NCI-H82 treated with DMSO at 0.1 percent for 48 hours (cell line): Measurements from ENCODE around the gene IFI30.
"Not testable (repeated sequence)": the region's sequence is repeated elsewhere in the genome, so short reads cannot be mapped to it uniquely, and the experiment has no call there.

Experiments used
- DNase-seq: peaks from one replicate; lab custom pipeline; 2025; ENCODE audit not compliant: unreplicated experiment; lab: John Stamatoyannopoulos, UW

Gene IFI30

DNA sequence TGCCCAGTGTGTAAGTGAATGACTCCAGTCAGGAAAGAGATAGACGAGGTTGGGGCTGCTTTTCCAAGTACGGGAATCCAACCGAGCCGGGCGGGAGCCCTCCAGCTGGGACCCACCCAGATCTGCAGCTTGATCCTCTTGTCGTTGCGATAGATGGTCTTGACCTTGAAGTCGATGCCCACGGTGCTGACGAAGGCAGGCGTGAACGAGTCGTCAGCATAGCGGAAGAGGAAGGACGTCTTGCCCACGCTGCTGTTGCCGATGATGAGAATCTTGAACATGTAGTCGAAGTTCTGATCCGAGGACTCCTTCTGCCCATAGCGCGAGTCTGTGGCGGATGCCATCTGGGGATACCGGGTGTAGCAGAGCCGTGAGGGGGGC is 28.8 kb downstream of the IFI30 start:
- no peak for DNase-seq

DNA sequence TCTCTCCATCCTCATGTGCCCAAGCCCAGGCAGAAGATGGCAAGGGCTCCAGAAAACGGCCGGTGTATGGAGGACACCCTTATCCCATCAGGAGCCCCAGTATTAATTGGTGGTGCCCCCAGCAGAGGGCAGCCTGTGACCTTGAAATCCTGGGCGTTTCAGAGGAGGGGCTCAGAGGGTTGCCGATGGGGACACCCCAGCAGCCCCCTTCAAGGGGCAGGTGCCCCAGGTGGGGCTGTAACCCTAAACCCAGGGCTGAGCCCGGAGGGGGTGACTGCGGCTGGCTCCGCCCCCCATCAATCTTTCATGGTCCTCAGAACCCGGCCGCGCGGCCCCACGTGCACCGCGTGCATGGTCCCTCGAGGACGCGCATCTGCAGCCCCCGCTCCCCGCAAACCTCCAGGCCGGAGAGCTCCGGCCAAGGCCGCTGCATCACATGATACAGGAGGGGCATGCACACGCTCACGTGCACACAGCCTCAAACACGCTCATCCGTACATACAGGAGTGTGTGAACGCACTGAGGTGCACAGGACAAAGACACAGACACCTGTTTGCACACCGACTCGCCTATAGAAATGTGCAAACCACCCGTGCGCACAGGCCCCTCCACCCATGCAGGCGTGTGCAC is 29.3 kb downstream of the IFI30 start:
- no peak for DNase-seq

DNA sequence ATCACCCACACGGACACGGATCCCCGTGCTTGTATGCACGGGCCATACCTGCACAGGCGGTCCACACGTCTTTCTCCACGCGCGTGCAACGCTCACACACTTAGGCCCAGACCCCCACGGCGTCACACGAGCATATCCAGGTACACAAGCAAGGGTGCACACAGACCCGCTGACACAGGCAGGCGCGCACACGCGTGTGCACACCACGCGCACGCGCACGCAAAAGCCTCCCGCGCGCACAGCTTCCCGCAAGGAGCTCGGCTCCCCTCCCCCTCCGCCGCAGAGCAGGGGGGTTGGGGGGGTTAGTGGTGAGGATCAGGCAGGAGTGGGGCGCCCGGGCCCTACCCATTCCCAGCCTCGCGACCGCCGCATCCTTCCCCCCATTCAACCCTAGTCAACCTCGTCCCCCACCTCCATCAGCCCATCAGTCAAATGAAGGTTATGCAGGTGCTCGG is 29.8 kb downstream of the IFI30 start:
- DNase-seq = no peak

DNA sequence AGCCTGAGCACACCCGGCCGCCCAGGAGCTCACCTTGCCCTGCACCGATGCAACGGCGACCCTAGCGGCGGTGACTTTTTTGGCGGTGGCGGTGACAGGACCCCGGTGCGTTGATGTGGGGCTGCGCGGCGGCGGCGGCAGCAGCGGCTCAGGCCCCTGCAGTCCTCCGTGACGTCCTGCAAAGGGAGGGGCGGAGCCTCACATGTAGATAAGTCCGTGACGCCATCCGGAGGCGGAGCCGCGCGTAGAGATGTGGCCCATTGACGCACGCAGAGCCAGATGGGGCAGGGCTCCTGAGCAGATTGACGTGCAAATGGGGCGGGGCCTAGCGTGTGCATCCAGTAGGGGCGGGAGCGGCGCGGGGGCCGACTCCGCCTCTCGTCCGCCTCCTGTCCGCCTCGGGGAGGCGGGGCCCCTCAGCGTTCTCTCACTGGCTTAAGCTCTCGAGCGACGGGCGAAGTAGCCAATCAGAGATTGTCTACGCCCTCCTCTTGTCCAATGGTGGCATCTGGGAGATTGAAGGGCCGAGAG is 30.3 kb downstream of the IFI30 start, which contains the start of gene RAB3A:
RAB3A (minus strand) TSS at position 180 of the 531 bp plus-strand sequence. CDS start 1,302 bp downstream, outside the sequence.
- peak; percentile 100 for DNase-seq

DNA sequence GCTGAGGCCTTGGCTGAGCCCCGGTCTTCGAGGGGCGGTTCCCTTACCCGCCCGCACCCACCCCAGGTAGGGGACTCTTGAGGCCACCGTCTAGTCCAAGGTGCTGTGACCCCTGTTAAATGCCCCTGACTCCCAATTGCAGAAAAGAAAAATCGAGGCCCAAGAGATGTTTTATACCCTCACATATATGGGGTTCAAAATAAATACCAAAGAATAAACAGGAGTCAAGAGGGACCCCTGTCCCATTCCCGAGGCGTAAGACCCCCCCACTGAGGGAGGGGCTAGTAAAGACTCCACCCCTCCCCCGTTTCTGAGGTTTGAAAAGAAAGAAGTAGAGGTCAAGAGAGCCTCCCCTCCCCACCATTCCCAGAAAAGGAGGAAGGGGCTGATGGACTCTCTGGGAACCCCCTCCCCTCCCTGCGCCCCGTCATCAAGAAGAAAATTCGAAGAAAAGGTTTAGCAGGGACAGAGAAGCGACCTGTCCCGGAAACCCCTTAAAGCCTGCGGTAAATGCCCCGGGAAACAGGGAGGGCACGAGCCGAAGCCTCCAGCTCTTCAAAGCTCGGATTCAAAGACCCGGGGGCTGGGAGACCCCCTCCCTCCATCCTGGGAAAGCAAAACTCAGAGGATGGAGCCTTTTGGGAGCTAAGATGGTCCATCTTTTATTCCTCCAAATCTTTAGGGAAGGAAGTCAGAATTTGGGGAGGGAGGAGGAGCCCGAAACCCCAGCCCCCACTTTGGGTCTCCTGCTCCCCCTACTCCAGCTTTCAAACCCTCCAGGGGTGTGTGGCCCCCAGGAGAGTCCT is 31.0 kb downstream of the IFI30 start:
- DNase-seq = no peak

DNA sequence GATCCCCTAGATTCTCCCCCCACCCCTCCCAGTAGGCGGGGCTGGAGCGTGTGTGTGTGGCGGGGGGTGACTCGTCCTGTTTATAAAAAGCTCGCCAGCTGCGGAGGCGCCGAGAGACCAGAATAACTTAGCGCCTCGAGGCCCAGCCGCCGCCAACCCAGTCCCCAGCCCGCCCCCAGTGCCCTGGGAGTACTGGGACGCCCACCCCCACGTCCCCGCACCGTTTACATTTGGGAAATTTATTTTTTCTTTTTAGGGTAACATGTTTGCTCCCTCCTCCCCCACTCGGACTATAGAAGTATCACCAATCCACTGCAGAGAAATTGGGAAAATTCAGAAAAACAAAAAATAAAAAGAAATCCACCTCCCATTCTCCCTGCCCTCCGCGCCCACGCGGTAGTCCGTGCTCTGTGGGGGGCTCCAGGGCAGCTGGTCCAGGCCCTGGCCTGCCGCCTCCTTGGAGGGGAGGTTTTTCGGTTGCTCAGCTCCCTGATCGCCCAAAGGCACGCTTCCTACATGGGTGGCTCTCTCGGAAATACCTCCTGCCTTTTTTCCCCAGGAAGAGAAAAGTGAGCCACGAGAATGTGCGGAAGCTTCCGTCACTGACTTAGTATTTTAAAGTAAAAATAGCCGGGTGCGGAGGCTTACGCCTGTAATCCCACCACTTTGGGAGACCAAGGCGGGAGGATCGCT is 31.7 kb downstream of the IFI30 start:
- peak; percentile 67 for DNase-seq

DNA sequence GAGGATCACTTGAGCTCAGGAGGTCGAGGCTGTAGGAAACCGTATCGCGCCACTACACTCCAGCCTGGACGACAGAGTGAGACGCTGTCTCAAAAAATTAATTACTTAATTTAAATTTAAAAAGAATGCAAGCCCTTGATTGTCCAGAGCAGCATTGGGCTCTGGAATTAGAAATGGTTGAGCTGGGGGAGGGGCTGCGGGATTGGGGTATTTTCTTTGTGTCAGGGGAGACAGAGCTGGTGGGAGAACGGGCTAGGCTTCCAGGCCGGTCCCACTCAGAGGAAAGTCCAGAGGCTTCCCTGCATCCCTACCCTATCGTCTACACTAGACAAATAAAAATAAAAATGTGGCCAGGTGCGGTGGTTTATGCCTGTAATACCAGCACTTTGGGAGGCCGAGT is 32.4 kb downstream of the IFI30 start:
- DNase-seq = no peak

DNA sequence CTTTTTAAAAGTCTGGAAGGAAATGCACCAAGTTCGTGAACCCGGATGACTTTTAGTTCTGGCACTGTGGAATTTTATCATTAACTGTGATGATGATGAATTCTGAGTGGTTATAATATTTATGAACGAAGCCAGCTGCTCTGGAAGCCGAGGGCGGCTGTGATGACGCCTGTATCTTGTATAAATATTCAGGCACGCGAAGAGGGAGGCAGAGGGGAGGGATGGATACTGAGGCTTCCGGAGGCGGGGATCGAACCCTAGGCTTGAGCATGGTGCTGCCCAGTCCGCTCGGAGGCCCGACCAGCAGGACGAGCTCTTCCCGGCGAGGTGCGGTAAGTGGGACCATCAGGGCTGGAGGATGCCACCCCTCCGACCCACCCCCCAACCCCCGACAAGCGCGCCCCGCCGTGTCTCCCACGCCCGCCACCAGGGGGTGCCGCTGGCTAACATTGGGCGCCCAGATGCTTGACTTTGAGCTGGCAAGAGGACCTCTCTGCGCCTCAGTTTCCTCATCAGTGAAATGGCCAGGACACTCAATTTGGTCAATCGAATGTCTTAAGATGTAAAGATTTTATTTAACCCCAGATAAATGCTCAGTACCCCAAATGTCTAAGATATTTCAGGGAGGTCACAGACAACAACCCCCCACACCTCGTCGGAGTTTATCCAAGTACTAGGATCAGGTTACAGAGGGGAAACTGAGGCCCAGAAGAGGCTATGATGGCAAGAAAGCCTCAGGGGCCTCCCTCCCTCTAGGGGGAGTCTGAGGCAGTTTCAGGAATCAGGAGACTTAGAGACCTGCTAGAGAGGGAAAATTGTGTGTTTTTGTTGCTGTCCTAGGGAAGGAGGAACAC is 34.7 kb downstream of the IFI30 start:
- peak; percentile 22 for DNase-seq

DNA sequence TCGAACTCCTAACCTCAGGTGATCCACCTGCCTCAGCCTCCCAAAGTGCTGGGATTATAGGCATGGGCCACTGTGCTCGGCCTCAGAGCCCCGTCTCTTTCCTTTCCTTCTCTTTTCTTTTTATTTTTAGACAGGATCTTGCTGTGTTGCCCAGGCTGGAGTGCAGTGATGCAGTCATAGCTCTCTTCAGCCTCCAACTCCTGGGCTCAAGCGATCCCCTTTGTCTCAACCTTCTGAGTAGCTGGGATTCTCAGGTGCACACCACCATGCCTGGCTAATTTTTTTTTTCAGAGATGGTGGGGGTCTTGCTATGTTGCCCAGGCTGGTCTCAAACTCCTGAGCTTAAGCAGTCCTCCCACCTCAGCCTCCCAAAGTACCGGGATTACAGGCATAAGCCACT is 36.3 kb downstream of the IFI30 start:
- not testable (repeated sequence) for DNase-seq

DNA sequence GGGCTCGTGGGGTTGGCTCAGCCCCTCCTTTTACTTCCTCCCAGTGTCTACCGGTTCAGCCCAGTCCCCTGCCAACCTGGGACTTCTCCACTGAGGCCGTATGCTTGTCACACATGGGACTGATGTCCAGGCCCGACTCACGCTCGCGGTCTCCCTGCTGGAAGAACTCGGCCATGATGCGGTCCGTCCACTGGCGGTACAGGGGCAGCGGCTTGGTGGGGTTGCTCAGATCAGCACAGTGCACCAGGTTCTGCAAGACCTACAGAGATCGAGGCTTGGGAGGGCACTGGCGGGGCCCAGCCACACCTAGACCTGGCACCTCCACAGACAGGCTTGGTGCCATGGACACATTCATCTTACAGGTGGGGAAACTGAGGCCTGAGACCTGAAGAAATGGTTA is 38.1 kb downstream of the IFI30 start:
- no peak for DNase-seq

DNA sequence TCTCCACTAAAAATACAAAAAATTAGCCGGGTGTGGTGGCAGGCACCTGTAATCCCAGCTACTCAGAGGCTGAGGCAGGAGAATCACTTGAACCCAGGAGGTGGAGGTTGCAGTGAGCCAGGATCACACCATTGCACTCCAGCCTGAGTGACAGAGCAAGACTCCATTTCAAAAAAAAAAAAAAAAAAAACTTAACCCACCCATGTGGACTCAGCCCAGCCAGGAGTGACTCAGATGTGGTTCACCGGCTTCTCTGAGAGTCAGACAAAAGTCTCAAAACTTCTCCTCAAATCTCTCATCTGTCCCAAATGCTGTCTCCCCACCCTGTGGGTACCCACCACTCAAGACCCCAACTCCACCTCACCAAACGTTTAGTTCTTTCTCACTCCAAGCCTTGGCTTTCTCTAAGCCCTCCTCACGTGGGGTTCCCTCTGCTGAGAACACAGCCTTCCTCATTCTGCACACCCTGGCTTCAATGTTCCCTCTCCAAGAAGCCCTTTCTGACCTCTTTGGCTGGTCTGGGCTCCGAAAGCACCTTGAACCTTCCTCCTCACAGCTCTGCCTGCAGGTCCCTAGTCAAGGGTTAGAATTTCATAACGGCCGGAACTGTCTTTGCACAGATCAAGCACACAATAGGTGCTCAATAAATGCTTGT is 41.3 kb downstream of the IFI30 start:
- no peak for DNase-seq

DNA sequence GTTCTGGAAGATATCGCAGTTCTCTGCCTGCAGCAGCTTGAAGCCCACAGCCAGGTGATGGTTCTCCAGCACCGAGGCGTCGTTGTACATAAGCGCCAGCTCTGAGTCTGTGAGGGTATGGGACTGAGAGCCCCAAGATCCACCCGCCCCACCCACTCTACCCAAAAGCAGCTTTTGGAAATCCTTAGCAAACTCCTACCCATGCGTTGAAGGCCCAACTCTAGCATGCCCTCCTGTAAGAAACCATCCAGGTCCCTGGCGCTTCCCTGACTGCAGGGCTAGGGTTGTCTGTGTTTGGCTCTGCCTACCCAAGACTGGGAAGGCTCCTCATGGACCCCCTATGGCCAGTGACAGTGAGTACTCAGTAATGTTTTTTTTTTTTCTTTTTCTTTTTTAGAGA is 43.2 kb downstream of the IFI30 start:
- DNase-seq = no peak

DNA sequence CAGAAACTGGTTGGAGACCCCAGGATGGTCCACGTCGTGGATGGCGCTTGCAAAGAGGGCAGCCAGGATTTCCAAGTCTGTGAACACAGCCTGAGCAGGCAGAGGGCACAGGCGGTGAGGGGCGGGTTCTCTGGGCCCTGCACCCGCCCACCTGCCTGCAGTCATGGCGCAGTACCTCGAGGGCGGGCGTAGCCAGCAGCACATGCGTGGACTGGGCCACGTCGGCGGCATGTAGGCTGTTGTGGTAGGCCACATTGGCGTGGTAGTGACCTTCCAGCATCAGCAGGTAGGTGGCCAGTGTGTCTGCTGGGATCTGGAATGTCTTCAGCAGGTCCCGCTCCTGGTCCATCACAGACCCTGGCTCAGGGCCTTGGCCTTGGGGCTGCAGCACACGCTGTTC is 44.5 kb downstream of the IFI30 start:
- DNase-seq = no peak

DNA sequence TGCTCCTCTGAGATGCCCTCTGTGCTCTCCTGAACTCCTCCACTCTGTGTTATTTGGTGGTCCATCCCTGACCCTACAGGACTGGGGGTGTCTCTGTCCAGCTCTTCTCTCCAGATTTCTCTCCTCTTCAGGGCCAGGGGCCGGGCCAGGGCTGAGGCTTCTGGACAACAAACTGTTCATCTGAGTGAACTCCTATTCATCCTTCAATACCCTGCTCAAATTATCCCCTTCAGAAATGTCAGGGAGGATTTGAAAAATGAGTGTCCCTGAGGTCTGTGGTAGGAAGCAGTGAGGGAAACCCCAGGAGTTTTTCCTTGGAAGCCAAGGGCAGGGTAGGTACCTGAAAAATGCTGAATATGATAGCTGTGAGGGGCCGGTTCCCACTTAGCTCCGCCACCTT is 45.0 kb downstream of the IFI30 start:
- no peak for DNase-seq

DNA sequence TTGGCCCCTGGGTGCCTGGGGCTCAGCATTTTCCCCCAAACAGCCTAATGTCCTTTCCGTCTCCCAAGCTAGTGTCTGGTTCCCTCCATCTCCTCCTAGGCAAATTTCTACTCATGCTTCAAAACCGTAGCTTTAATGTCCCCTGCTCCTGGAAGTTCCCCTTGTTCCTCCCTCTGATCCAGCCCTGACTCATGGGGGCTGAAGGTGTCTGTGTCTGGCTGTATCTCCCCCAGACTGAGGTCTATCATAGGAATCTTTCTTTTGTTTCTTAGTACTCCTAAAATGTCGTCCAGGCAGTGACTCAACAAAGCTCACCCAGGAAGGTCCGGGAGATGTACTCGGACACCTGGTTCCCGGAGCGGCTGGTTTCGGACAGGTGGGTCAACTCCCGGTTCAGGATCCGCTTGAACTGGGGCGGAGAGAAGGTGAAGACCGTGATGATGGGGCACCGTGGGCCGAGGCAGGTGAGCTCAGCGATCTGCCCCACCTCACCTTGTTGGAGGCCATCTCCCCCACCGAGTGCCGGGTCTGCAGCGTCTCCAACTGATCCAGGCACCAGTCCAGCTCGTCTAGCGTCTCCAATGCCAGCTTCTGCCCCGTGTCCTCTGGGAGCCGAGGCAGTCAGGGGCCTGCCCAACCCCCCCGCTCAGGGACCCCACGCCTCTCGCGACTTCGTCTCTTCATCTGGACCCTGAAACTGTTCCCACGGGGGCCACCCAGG is 46.5 kb downstream of the IFI30 start:
- DNase-seq = no peak

DNA sequence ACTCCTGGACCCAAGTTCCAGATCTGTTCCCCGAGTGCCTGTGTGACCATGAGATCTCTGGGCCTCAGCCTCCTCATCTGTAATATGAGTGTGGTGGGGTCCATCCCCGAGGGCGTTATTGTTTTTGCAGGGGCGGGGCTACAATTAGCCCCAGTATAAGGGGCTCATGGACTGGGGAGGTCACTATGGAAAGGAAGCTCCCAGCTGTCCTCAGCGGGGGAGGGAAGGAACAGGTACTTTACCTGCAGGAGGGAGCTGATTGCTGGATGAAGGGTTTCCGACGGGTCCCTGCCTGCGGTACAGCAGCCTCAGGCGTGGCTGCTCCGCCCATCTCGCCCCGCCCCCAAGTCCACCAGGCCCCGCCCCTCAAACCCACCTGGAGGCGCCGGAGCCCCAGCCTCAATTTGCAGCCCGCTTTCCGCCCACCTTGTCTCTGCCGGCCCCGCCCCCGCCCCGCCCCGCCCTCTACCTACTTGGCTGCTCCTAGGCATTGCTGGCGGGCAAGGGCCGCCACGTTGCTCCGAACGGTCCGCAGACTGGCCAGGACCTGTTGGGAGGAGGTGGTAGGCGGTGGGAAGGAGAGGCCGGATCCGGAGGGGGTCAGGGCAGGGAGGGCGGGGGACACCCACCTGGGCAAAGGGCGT is 47.1 kb downstream of the IFI30 start:
- no peak for DNase-seq

DNA sequence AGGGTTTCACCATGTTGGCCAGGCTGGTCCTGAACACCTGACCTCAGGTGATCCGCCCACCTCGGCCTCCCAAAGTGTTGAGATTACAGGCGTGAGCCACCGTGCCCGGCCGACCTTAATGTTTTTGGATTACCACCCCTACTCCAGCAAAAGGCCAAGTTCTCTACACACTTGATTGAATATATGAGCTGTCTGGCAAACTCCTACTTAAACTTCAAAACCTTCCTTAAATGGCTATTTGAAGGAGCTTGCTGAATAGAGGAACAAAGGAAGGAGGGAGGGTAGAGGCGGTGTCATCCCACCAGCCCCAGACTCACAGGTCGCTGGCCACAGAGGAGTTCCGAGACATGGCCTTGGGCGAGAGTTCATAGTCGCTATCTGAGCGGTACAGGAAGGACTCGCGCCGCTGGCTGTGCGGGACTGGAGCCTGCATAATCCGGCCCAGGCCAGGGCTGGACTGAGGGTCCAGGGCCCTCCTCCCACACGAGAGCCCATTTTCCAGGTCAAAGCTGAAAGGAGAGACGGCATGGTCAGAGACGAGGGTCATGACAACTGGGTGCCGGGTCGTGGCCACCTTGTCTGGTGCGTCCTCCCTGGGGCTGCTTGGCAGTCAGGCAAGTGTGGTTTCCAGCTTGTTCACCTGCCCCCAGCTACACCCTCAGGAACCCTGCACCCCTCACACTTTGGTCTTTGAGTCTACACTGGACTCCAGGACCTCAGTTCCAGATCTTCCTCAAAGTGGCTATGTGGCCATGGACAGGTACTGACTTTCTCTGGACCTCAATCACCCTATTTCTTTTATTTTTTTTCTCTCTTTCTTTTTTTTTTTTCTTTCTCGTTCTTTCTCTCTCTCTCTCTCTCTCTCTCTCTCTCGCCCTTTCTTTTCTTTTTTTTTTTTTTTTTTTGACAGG is 48.5 kb downstream of the IFI30 start:
- DNase-seq = no peak

DNA sequence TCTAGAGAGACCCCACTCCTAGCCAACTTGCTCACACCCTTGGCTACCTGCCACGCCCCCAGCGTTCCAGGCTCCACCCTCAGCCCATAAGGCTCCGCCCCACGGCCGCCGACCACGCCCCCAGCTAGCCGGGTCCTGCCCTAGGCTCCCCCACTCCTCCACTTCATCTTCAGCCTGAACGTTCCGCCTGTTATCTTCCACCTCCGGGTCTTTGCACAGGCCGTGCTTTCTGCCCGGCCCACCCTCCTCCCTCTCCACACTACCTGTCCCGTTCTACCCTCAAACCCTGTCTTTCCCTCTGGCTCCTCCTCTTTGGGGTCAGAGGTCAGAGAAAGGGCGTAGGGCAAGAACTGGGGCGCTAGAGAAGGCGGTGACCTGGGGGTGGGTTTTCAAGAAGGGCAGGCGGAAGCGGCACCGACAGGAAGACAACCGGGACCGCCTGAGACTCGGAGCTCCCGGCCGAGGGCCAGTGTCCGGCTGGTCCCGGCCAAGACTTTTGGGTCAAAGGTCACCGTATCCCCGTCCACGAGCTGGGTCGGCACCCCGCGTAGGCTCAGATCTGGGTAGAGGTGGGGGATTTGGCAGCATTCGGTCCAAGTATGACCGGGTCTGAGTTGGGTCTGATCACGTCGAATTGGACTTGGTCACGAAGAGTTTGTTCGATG is 50.4 kb downstream of the IFI30 start:
- peak; percentile 89 for DNase-seq
